Naive thymus-derived CD4-positive, alpha-beta T cell (primary cell): Measurements from ENCODE around the gene ZSCAN10. TPM values are rescaled to one million over a fixed set of nuclear protein-coding genes. Genes with fewer than 3 reads are reported as not detected.

Experiments used
- ATAC-seq: fragments of 150-1000 bp; cut with Tn5 transposase; 2 replicates; pipeline ENCODE4 v1.10.0; 2021; ENCODE audit warnings: mild to moderate bottlenecking, moderate library complexity
- CTCF ChIA-PET: fragments of 350-600 bp; sonication (Branson Sonifier 250); formaldehyde crosslinking; loops from one replicate; lab custom pipeline; 2021; ENCODE audit warnings: antibody characterized with exemption; lab: Charles Lee
- POLR2A ChIA-PET: fragments of 350-600 bp; sonication (Branson Sonifier 250); formaldehyde crosslinking; loops from one replicate; lab custom pipeline; 2021; ENCODE audit warnings: antibody characterized with exemption, inconsistent platforms; lab: Charles Lee
- DNase-seq, 9 donors: peaks; one replicate each; pipeline versions ENCODE4 v3.0.0 to v3.0.0-alpha.2; 2020 to 2022; ENCODE audit warnings: mixed read lengths in 1 of 9
- H3K27ac ChIP-seq: one replicate; pipeline ENCODE4 v1.7.0; 2013; ENCODE audit warnings: mild to moderate bottlenecking, low read depth, low read length, moderate library complexity
- H3K27me3 ChIP-seq, 2 donors: one replicate each; pipeline ENCODE4 v1.7.0; 2013; ENCODE audit warnings: low read length in 2 of 2, mild to moderate bottlenecking in 2 of 2, moderate library complexity in 2 of 2; ENCODE audit not compliant: control insufficient read depth in 2 of 2, insufficient read depth in 2 of 2
- H3K36me3 ChIP-seq, 3 experiments: 1 replicate in 2 of 3; 2 replicates in 1 of 3; pipeline ENCODE4 v1.7.0; 2013; ENCODE audit warnings: low read length in 3 of 3, mild to moderate bottlenecking in 3 of 3, moderate library complexity in 1 of 3; ENCODE audit not compliant: insufficient read depth in 3 of 3, control insufficient read depth in 2 of 3
- H3K4me1 ChIP-seq, 2 donors: one replicate each; pipeline ENCODE4 v1.7.0; 2013; ENCODE audit warnings: low read length in 2 of 2, mild to moderate bottlenecking in 2 of 2, moderate library complexity in 1 of 2; ENCODE audit not compliant: control insufficient read depth in 2 of 2, insufficient read depth in 2 of 2
- H3K4me3 ChIP-seq: 2 replicates; pipeline ENCODE4 v1.7.0; 2013; ENCODE audit warnings: mild to moderate bottlenecking, low read length
- H3K9me3 ChIP-seq, 3 experiments: 1 replicate in 2 of 3; 2 replicates in 1 of 3; pipeline ENCODE4 v1.7.0; 2013; ENCODE audit warnings: low read length in 3 of 3; ENCODE audit not compliant: control insufficient read depth in 2 of 3
- H3K27ac Mint-ChIP-seq, 9 donors: one replicate each; pipeline ENCODE4 v1.8.0; 2020 to 2022; ENCODE audit warnings: mixed read lengths in 9 of 9, mild to moderate bottlenecking in 8 of 9, moderate library complexity in 5 of 9, inconsistent platforms in 2 of 9
- H3K27me3 Mint-ChIP-seq, 5 donors: one replicate each; pipeline ENCODE4 v1.8.0; 2021 to 2022; ENCODE audit warnings: mixed read lengths in 5 of 5, mild to moderate bottlenecking in 1 of 5
- H3K36me3 Mint-ChIP-seq, 5 donors: one replicate each; pipeline ENCODE4 v1.8.0; 2020 to 2022; ENCODE audit warnings: mixed read lengths in 5 of 5, mild to moderate bottlenecking in 3 of 5, inconsistent platforms in 1 of 5
- H3K4me1 Mint-ChIP-seq, 7 donors: one replicate each; pipeline ENCODE4 v1.8.0; 2020 to 2022; ENCODE audit warnings: mixed read lengths in 7 of 7, mild to moderate bottlenecking in 3 of 7, inconsistent platforms in 1 of 7
- H3K4me3 Mint-ChIP-seq, 10 donors: one replicate each; pipeline ENCODE4 v1.8.0; 2020 to 2022; ENCODE audit warnings: mild to moderate bottlenecking in 10 of 10, mixed read lengths in 10 of 10, moderate library complexity in 6 of 10, inconsistent platforms in 2 of 10
- H3K9me3 Mint-ChIP-seq, 11 donors: one replicate each; pipeline ENCODE4 v1.8.0; 2020 to 2022; ENCODE audit warnings: mixed read lengths in 11 of 11, mild to moderate bottlenecking in 4 of 11, inconsistent platforms in 1 of 11, moderate library complexity in 1 of 11
- intact Hi-C, 2 donors: fragments of 100-400 bp; cut with micrococcal nuclease; formaldehyde crosslinking; loops; one replicate each; pipeline ENCODE4 v1.15.1; 2023
- polyA plus RNA-seq, 2 donors: library from polyadenylated mRNA; unstranded; fragments of 300-500 nt; fragmentation: Illumina TruSeq; gene quantifications; one replicate each; pipeline ENCODE4 v1.2.3, GENCODE V29; 2021
- total RNA-seq, 6 experiments: library from RNA in 5 of 6; stranded (reverse) in 5 of 6; gene quantifications; 1 replicate in 5 of 6; 2 replicates in 1 of 6; pipeline ENCODE4 v1.2.3 and lab custom pipeline; 2021 to 2026

Gene ZSCAN10
- total and polyA plus RNA-seq, 7 experiments from 2014 or later: 0.22 to 0.61 (median 0.32) TPM; not detected in 3

DNA sequence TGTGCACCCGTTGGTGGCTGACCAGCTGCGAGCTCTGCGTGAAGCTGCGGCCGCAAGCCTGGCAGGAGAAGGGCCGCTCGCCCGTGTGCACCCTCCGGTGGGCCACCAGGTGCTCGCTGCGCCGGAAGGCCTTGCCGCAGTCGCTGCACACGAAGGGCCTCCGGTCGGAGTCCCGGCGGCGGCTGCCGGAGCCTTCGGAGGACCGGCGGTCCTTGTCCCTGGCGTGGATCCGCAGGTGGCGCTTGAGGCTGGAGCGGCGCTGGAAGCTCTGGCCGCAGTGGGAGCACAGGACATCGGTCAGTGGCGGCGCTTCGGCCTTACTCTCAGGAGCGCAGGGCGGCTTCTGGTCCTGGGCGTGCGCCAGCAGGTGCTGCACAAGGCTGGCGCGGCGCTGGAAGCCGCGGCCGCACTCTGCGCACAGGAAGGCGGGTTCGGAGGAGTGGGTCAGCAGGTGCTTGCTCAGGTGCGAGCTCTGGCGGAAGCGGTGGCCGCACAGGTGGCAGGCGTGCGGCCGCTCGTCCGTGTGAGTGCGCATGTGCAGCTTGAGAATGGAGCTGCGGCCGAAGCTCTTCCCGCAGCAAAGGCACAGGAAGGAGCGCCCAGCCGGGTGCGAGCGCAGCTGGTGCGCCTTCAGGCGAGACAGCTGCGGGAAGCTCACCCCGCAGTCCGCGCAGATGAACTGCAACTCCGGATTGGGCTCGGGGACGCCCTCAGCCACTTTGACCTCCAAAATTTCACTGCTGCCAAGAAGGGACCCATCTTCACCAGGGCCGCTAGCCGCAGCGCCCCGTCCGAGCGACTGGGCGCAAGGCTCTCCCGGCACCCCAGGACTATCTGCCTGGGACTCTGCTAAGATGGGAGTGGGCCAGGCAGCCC, 9.1 kb downstream of the ZSCAN10 start:
- Mint-ChIP-seq H3K36me3 (peaks cover 0 to 14% (median 0%) of the 10 kb centered on the region in 5 donors), H3K4me1 (peaks cover 23 to 65% (median 47%) of the 10 kb centered on the region in 7 donors), H3K27ac (peak overlapping the region in 1 of 9 donors; percentile 83), H3K9me3 (no peaks in the 10 kb centered on the region), H3K4me3 (no peak overlapping the region), H3K27me3 (no peaks in the 10 kb centered on the region)
- intact Hi-C loops: no loop called here
- Histone ChIP-seq H3K27ac (no peak overlapping the region), H3K36me3 (no peaks in the 10 kb centered on the region), H3K4me3 (no peak overlapping the region), H3K27me3 (no peaks in the 10 kb centered on the region), H3K9me3 (no peaks in the 10 kb centered on the region), H3K4me1 (peaks cover 18 to 35% of the 10 kb centered on the region in 2 donors)
- ChIA-PET POLR2A (interaction anchor here (0.8 to 1.6 kb wide), 8 partner anchors 8 to 61 kb away, joined by 3 to 15 read pairs (median 4); partner anchors contain the start of gene IL32), CTCF (interaction anchor here (0.9 to 2.7 kb wide), 3 partner anchors 15 to 58 kb away, joined by 3 to 12 read pairs (median 12); no protein-coding TSS in a partner anchor)
- ATAC-seq: no peak
- DNase-seq: no peak

DNA sequence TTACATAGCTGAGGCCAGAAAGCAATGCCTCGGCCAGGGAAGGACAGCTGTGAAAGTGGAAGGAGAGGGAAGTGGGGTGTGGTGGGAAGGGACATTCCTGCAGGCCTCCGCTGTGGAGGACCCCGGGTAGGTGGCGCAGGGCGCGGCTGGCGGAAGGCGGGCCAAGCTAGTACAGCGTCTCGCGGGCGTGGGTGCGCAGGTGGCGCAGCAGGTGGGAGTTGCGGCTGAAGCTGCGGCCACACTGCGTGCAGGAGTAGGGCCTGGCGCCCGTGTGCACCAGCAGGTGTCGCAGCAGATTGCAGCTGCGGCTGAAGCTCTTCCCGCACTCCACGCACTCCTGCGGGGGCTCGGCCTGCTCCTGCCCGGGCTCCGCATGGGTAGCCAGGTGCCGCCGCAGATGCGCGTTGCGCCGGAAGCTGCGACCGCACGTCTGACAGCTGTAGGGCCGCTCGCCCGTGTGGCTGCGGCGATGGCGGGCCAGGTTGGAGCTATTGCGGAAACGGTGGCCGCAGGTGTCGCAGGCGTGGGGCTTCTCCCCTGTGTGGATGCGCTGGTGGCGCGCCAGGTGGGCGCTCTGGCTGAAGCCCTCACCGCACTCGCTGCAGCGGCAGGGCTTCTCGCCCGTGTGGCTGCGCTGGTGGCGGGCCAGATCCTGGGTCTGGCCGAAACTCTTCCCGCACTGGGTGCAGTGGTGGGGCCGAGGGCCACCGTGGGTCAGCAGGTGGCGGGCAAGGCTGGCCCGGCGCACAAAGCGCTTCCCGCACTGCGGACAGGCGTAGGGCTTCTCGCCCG, 10.0 kb downstream of the ZSCAN10 start:
- no peaks in the 10 kb centered on the region for H3K27me3 Mint-ChIP-seq
- Histone ChIP-seq H3K36me3 (no peaks in the 10 kb centered on the region), H3K9me3 (no peaks in the 10 kb centered on the region), H3K27me3 (no peaks in the 10 kb centered on the region), H3K27ac (no peak overlapping the region), H3K4me3 (no peak overlapping the region), H3K4me1 (peaks cover 10 to 26% of the 10 kb centered on the region in 2 donors)
- DNase-seq: no peak
- no peak for ATAC-seq
- intact Hi-C loops: no loop called here
- POLR2A ChIA-PET: interaction anchor here (0.5 to 1.4 kb wide), 6 partner anchors 9 to 489 kb away, joined by 3 to 5 read pairs (median 4); partner anchors contain the start of gene IL32
- CTCF ChIA-PET: interaction anchor here (0.9 to 2.7 kb wide), 5 partner anchors 10 to 40 kb away, joined by 3 to 12 read pairs (median 5); partner anchors contain the start of gene ZSCAN10
- peak overlapping the region in 2 of 9 donors; percentile 45 to 48 for H3K27ac Mint-ChIP-seq
- peak overlapping the region in 1 of 10 donors; percentile 14 for H3K4me3 Mint-ChIP-seq
- H3K9me3 Mint-ChIP-seq: no peaks in the 10 kb centered on the region
- peaks cover 20 to 63% (median 47%) of the 10 kb centered on the region in 7 donors for H3K4me1 Mint-ChIP-seq
- H3K36me3 Mint-ChIP-seq: peaks cover 0 to 10% (median 0%) of the 10 kb centered on the region in 5 donors

DNA sequence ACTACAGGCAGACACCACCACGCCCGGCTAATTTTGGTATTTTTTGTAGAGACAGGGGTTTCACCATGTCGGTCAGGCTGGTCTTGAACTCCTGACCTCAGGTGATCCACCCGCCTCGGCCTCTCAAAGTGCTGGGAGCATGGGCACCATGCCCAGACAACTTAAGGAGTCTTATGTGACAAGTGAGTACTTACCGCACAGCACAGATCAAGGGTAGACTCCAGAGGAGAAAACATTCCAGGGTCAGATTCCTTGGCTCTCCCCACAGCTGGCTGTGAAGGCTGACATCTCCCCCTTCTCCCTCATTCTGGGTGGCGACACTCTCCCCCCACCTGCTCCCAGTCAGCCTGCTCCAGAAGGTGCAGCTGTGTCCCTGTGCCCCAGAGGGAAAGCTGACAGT, 10.6 kb downstream of the ZSCAN10 start:
- H3K36me3 ChIP-seq: no peaks in the 10 kb centered on the region
- H3K27ac Mint-ChIP-seq: peak overlapping the region in 6 of 9 donors; percentile 45 to 83 (median 60)
- DNase-seq (no peak), ATAC-seq (no peak)
- no peaks in the 10 kb centered on the region for H3K27me3 Mint-ChIP-seq
- no peaks in the 10 kb centered on the region for H3K9me3 Mint-ChIP-seq
- CTCF ChIA-PET: interaction anchor here (0.9 kb wide), 3 partner anchors 11 to 29 kb away, joined by 3 to 5 read pairs (median 3); partner anchors contain the start of gene ZSCAN10
- H3K4me3 ChIP-seq: no peak overlapping the region
- peaks cover 20 to 66% (median 54%) of the 10 kb centered on the region in 7 donors for H3K4me1 Mint-ChIP-seq
- H3K4me1 ChIP-seq: peaks cover 10 to 26% of the 10 kb centered on the region in 2 donors
- intact Hi-C loops: no loop called here
- POLR2A ChIA-PET: interaction anchor here (0.5 to 1.8 kb wide), 5 partner anchors 13 to 490 kb away, joined by 3 to 12 read pairs (median 4); partner anchors contain the start of gene IL32
- no peaks in the 10 kb centered on the region for H3K9me3 ChIP-seq
- no peak overlapping the region for H3K27ac ChIP-seq
- H3K36me3 Mint-ChIP-seq: peaks cover 0 to 14% (median 0%) of the 10 kb centered on the region in 5 donors
- H3K27me3 ChIP-seq: no peaks in the 10 kb centered on the region
- peak overlapping the region in 6 of 10 donors; percentile 45 to 76 (median 67) for H3K4me3 Mint-ChIP-seq

DNA sequence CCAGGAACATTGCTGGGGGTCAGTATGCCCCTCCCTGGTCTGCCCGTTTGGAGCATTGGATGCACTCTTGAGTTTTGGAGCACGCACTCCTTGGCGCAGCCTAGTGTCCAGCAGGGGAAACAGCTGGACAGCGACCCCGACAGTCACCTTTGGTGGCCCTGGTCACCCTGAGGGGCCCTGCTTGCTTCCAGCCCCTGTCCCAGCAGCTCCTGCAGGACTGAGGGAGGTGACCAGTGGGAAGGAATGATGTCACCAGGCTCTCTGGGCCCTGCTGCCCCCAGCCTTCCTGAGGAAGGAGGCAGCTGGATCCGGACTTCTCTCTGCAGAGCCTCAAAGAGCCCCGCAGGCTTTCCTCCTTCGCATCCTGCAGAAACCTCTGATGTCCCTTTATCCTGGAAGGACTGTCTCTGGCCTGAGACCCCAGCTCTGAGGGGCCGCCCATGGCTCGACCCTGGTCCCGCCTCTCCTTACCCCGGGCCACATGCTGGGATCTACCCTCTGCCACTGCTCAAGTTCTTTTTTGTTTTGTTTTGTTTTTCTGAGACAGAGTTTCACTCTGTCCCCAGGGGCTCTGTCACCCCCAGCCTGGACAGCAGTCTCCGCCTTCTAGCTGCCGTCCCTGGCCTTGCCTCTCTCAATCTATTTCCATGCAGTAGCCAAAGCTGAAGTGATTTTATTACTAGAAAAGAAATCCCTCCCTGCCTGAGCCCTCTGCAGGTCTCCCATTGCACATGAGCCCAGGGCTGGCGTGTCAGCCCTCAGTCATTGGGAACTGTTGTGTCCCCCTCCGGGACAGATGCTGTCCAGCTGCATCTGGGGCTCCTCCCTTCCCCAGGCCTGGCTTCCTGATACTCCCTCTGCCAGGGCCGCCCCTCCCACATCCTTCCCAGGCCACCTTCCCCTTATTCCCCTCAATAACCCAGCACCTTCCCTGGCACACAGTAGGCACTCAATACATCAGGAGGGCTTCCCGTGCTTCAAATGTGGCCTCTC, 11.6 kb downstream of the ZSCAN10 start:
- DNase-seq (no peak), ATAC-seq (peak; percentile 64)
- H3K27me3 ChIP-seq: no peaks in the 10 kb centered on the region
- peak overlapping the region; percentile 22 for H3K27ac ChIP-seq
- no peak overlapping the region for H3K4me3 ChIP-seq
- POLR2A ChIA-PET: interaction anchor here (0.6 to 1.8 kb wide), 9 partner anchors 10 to 42 kb away, joined by 3 to 12 read pairs (median 3); partner anchors contain the start of gene ZSCAN10
- peaks cover 26 to 69% (median 56%) of the 10 kb centered on the region in 7 donors for H3K4me1 Mint-ChIP-seq
- intact Hi-C loops: no loop called here
- H3K27me3 Mint-ChIP-seq: no peaks in the 10 kb centered on the region
- no peaks in the 10 kb centered on the region for H3K9me3 Mint-ChIP-seq
- peak overlapping the region in 8 of 9 donors; percentile 14 to 88 (median 69) for H3K27ac Mint-ChIP-seq
- CTCF ChIA-PET: interaction anchor here (0.7 to 1.7 kb wide), 5 partner anchors 9 to 46 kb away, joined by 3 to 7 read pairs (median 3); no protein-coding TSS in a partner anchor
- H3K36me3 ChIP-seq: no peaks in the 10 kb centered on the region
- peaks cover 12 to 26% of the 10 kb centered on the region in 2 donors for H3K4me1 ChIP-seq
- H3K9me3 ChIP-seq: no peaks in the 10 kb centered on the region
- H3K36me3 Mint-ChIP-seq: peaks cover 0 to 20% (median 0%) of the 10 kb centered on the region in 5 donors
- peak overlapping the region in 9 of 10 donors; percentile 32 to 76 (median 51) for H3K4me3 Mint-ChIP-seq

DNA sequence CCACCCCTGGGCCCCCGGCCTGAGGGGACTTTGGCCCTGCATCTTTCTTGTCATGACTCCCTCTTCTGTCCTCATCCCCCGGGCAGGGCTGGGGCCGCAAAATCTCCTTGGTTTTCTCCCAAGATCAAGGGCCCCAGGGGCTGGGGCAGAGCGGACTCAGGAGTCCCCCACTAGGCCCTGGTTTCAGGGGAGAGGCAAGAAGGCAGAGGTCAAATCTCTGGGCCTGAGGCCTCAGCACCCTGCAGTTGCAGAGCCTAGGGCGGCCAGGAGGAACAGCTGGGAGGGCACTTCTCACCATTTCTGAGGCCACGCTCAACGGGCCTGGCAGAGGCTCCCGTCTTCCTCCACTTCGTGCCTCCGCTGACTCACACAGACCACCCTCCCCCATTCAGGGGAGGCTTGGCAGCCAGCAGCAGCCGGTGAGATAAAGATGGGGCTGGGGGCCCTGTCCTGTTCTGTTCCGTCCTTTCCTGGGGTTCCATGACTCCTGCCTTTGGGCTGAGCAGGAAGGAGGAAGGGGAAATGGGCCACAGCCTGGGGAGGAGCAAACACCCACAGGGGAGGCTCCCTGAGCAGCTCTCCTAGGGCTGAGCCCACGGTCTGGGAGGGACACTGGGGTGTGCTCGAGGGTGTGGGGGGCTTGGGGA, 12.4 kb downstream of the ZSCAN10 start:
- Mint-ChIP-seq H3K36me3 (peaks cover 0 to 21% (median 0%) of the 10 kb centered on the region in 5 donors), H3K4me3 (peak overlapping the region in 9 of 10 donors; percentile 7 to 74 (median 35)), H3K27me3 (no peaks in the 10 kb centered on the region), H3K9me3 (no peaks in the 10 kb centered on the region), H3K4me1 (peaks cover 26 to 74% (median 56%) of the 10 kb centered on the region in 7 donors), H3K27ac (peak overlapping the region in 6 of 9 donors; percentile 21 to 81 (median 65))
- Histone ChIP-seq H3K27ac (peak overlapping the region; percentile 22), H3K9me3 (no peaks in the 10 kb centered on the region), H3K36me3 (no peaks in the 10 kb centered on the region), H3K4me3 (no peak overlapping the region), H3K4me1 (peaks cover 12 to 26% of the 10 kb centered on the region in 2 donors), H3K27me3 (no peaks in the 10 kb centered on the region)
- CTCF ChIA-PET: interaction anchor here (0.7 to 1.7 kb wide), 4 partner anchors 16 to 47 kb away, joined by 3 to 7 read pairs (median 3); no protein-coding TSS in a partner anchor
- ATAC-seq: peak; percentile 69
- intact Hi-C loops: no loop called here
- no peak for DNase-seq
- POLR2A ChIA-PET: interaction anchor here (0.5 to 1.8 kb wide), 9 partner anchors 9 to 74 kb away, joined by 3 to 12 read pairs (median 4); partner anchors contain the start of gene ZSCAN10
